VCaP (cell line): ENCODE measurements around the gene LRR1.
A peak's percentile ranks its signal among the peaks of the same experiment; 100 is the strongest.

Experiments used
- H3K27ac ChIP-seq: fragments of 450-650 bp; 2 replicates; pipeline ENCODE4 v1.5.1; 2017
- CTCF ChIP-seq: fragments of 450-650 bp; conservative IDR thresholded peaks from 2 replicates; pipeline ENCODE4 v1.5.1; 2017; ENCODE audit warnings: mild to moderate bottlenecking, moderate library complexity

LRR1 gene

DNA sequence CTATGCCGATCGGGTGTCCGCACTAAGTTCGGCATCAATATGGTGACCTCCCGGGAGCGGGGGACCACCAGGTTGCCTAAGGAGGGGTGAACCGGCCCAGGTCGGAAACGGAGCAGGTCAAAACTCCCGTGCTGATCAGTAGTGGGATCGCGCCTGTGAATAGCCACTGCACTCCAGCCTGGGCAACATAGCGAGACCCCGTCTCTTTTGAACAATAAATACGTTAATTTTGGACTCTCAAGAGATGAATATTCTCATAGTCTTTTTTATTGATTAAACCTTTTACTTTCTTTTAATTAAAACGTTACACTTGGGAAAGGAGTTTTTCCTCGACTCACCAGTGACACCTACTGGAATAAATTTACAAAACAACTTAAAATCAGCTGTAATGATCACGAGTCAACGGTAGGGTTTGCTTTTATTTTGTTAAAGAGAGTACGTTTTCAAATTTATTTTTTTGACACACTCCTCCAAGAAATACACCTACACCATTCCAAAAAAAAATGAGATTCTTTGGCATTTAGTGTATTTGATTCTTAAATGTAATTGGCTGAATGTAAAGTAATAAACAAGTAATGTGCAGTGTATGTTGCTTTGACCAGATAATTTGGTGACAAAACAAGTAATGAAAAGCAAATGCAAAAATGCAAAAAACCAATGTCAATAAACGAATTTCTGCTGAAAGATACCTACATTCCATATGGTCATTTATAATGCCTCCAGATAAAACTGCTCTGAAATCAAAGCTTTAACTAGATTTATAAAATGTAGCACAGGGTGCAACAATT is 11.9 kb upstream of the LRR1 start:
- peak; percentile 88 for TF ChIP-seq CTCF
- peak overlapping the region; percentile 94 for H3K27ac ChIP-seq

- H3K27ac ChIP-seq, result no peak overlapping the region
- no peak for TF ChIP-seq CTCF
Observed at GRCh38 chr14:49589387-49589786, 9.4 kb upstream of the LRR1 start.

- TF ChIP-seq CTCF, result no peak
- H3K27ac ChIP-seq, result no peak overlapping the region
Observed at GRCh38 chr14:49593016-49593415, 5.7 kb upstream of the LRR1 start.

DNA sequence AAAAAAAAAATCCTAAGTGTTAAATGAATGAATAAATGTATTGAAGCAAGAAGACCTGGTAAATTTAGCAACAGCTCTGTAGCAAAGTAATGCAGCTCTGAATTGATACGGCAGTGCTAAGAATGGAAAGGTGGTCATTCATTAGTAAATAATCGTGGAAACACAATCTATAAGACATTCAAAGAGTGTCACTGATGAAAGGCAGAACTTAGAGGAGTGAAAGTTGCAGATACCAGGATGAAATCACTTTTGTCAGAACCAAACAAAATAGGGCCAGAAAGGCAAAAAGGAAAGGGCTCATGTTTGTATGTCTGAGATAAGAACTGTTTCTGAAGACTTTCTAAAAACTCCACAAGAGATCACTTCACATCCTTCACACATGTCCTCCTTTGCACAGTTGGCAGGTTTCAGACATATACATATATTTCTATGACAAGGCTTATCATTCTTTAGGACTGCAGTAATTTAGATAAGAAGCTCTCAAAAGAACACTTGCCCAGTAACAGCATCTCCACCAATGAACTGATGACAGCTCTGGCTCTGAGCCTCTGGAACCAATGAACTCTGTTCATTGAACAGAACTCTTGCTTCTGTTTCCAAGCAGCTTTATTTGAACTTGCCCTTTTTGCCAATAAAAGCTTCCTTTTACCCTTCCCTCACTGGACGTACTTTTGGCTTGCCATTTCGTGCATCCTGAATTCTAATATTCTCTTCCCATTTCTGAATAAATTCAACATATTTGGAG is 4.2 kb upstream of the LRR1 start:
- TF ChIP-seq CTCF, result no peak
- peak overlapping the region; percentile 62 for H3K27ac ChIP-seq

DNA sequence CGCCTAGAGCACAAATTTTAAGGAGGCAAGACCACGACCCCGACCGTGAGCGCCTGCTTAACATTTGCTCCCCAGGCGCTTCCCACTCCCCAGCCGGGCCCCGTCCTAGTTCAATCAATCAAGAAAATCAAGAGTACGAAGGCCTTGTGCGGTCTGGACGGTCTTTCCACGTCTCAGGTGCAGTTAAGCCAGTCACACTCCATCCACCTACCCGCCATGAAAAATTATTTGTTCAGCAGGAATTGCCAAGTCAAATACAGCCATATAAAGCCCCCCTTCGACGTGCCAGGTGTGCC is 603 bp upstream of the LRR1 start:
- H3K27ac ChIP-seq, result peak overlapping the region; percentile 98
- no peak for TF ChIP-seq CTCF

- no peak for TF ChIP-seq CTCF
- no peak overlapping the region for H3K27ac ChIP-seq
Observed at GRCh38 chr14:49607583-49607982, 8.8 kb downstream of the LRR1 start.

- no peak overlapping the region for H3K27ac ChIP-seq
- TF ChIP-seq CTCF, result no peak
Observed at GRCh38 chr14:49612251-49612650, 13.5 kb downstream of the LRR1 start.
